ENCODE measurements around the gene ADAMTSL5. TPM values are rescaled to one million over a fixed set of nuclear protein-coding genes. Genes with fewer than 3 reads are reported as not detected.
A peak's percentile ranks its signal among the peaks of the same experiment; 100 is the strongest.

Gene ADAMTSL5
- total and polyA plus RNA-seq, 9 of the 15 experiments (the other 6 are each of a cell fraction or from before 2014, with no cell fraction given): 1.0 to 11.6 (median 4.1) TPM

DNA sequence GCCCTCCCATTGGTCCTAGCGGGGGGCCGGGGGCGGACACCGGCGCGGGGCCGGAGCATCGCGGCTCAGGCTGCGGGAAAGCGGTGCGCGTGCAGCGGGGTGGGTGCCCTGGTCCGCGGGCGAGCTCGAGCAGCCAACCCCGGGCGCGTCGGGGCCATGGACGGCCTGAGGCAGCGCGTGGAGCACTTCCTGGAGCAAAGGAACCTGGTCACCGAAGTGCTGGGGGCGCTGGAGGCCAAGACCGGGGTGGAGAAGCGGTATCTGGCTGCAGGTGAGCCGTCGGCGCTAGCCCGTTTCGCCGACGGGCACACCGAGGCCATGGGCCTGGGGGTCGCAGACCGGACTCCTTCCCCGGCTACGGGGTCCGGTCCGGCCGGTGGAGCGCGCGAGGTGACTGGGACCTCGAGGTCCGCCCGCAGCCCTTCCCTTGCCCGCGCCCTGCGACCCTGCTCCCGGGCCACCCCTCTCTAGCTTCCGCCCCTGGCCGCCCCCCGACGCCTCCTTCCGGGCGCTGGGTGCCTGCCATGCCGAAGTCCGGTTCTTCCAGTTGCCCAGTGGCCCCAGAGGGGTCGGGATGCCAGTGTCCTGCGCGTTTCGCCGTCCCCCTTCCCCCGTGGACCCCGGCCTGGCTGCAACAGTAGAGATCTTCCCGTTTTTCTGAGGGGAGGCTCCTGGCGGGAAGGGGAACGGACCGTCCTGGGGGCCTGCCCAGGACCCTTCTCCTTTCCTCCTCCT is 21.5 kb downstream of the ADAMTSL5 start, which contains the start of gene REEP6 (continued):
- peak; percentile 12 for TF ChIP-seq CCNT2 (IDR thresholded peaks at IDR 0.05; ENCODE audit: borderline replicate concordance, extremely low read depth, insufficient read length, low read depth, low read length)
- peak; percentile 92 for TF ChIP-seq MTA3 (IDR thresholded peaks at IDR 0.05; ENCODE audit: borderline replicate concordance)
- no peak for TF ChIP-seq POLR2H (tag; IDR thresholded peaks at IDR 0.05; ENCODE audit: low read depth)
- TF ChIP-seq POLR2AphosphoS2 (IDR thresholded peaks at IDR 0.05; ENCODE audit: low read length): no peak
- TF ChIP-seq KLF1 (tag; IDR thresholded peaks at IDR 0.05): no peak; the same call in 1 of the 2 replicates
- TF ChIP-seq, protein P1, sequence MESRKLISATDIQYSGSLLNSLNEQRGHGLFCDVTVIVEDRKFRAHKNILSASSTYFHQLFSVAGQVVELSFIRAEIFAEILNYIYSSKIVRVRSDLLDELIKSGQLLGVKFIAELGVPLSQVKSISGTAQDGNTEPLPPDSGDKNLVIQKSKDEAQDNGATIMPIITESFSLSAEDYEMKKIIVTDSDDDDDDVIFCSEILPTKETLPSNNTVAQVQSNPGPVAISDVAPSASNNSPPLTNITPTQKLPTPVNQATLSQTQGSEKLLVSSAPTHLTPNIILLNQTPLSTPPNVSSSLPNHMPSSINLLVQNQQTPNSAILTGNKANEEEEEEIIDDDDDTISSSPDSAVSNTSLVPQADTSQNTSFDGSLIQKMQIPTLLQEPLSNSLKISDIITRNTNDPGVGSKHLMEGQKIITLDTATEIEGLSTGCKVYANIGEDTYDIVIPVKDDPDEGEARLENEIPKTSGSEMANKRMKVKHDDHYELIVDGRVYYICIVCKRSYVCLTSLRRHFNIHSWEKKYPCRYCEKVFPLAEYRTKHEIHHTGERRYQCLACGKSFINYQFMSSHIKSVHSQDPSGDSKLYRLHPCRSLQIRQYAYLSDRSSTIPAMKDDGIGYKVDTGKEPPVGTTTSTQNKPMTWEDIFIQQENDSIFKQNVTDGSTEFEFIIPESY (CRISPR knock-in tag; IDR thresholded peaks at IDR 0.05): peak; percentile 18; the same call in 1 of the 2 replicates
- TF ChIP-seq MITF (IDR thresholded peaks at IDR 0.05): no peak
- TF ChIP-seq CXXC5 (CRISPR knock-in tag; IDR thresholded peaks at IDR 0.05): peak; percentile 73
- no peak for TF ChIP-seq MECOM (CRISPR knock-in tag; IDR thresholded peaks at IDR 0.05)
- TF ChIP-seq GABPB2 (CRISPR knock-in tag; conservative IDR thresholded peaks at IDR 0.05): no peak
- no peak for TF ChIP-seq ZNF77 (CRISPR knock-in tag; IDR thresholded peaks at IDR 0.05)
- TF ChIP-seq ELF1 (tag; IDR thresholded peaks at IDR 0.05): no peak
- no peak for TF ChIP-seq ZFP36 (IDR thresholded peaks at IDR 0.05; ENCODE audit: low read depth, low read length, partially characterized antibody)
- TF ChIP-seq ZNF707 (CRISPR knock-in tag; conservative IDR thresholded peaks at IDR 0.05): no peak
- TF ChIP-seq ZNF232 (CRISPR knock-in tag; IDR thresholded peaks at IDR 0.05): no peak
- TF ChIP-seq ZNF316 (IDR thresholded peaks at IDR 0.05): no peak
- no peak for TF ChIP-seq ZNF143 (CRISPR knock-in tag; IDR thresholded peaks at IDR 0.05)
- TF ChIP-seq POLR2AphosphoS5 (IDR thresholded peaks at IDR 0.05; ENCODE audit: control insufficient read depth, insufficient read depth, low read depth, low read length): peak; percentile 58
- TF ChIP-seq, protein P2, sequence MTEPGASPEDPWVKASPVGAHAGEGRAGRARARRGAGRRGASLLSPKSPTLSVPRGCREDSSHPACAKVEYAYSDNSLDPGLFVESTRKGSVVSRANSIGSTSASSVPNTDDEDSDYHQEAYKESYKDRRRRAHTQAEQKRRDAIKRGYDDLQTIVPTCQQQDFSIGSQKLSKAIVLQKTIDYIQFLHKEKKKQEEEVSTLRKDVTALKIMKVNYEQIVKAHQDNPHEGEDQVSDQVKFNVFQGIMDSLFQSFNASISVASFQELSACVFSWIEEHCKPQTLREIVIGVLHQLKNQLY (CRISPR knock-in tag; conservative IDR thresholded peaks at IDR 0.05): no peak
- TF ChIP-seq FOXJ3 (CRISPR knock-in tag; IDR thresholded peaks at IDR 0.05): no peak
- TF ChIP-seq DPF2 (IDR thresholded peaks at IDR 0.05): no peak
- no peak for TF ChIP-seq ZNF133 (CRISPR knock-in tag; IDR thresholded peaks at IDR 0.05)
- TF ChIP-seq ZBTB34 (CRISPR knock-in tag; IDR thresholded peaks at IDR 0.05): no peak
- TF ChIP-seq BCOR (IDR thresholded peaks at IDR 0.05): peak; percentile 79
- TF ChIP-seq CHCHD3 (CRISPR knock-in tag; IDR thresholded peaks at IDR 0.05): no peak
- 0 out of 2 replicates have a peak, but pooled peaks have one; percentile 14 for TF ChIP-seq SAFB (IDR thresholded peaks at IDR 0.05; ENCODE audit: borderline replicate concordance, low read depth, low read length)
